MCF 10A (cell line): ENCODE data around the gene CCDC85A. TPM values are rescaled to one million over a fixed set of nuclear protein-coding genes. Genes with fewer than 3 reads are reported as not detected.

ENCODE experiments used
- BruUV-seq: library from RNA; stranded (reverse); fragments of 400-500 nt; replicated peaks from 2 replicates; lab custom pipeline; 2021; lab: Mats Ljungman, UMichigan
- CTCF ChIA-PET: fragments of 300-600 bp; sonication (Branson Sonifier 250); formaldehyde crosslinking; extraction: SDS; loops from one replicate; lab custom pipeline; 2021; ENCODE audit warnings: antibody characterized with exemption, inconsistent platforms; lab: Yijun Ruan, JAX
- POLR2A ChIA-PET: fragments of 300-600, 350-650 bp; sonication (Branson Sonifier 250); formaldehyde crosslinking; extraction: SDS; loops from one replicate; lab custom pipeline; 2020; ENCODE audit warnings: antibody characterized with exemption, inconsistent platforms; lab: Yijun Ruan, JAX
- DNase-seq: peaks from one replicate; pipeline ENCODE4 v3.0.0-alpha.2; 2018; ENCODE audit not compliant: unreplicated experiment
- H3K27ac Mint-ChIP-seq: one replicate; pipeline ENCODE4 v1.8.0; 2022; ENCODE audit warnings: mild to moderate bottlenecking, low read depth, mixed read lengths; ENCODE audit not compliant: unreplicated experiment
- H3K27me3 Mint-ChIP-seq: one replicate; pipeline ENCODE4 v1.8.0; 2022; ENCODE audit warnings: mixed read lengths; ENCODE audit not compliant: insufficient read depth, unreplicated experiment
- H3K36me3 Mint-ChIP-seq: one replicate; pipeline ENCODE4 v1.8.0; 2022; ENCODE audit warnings: mild to moderate bottlenecking, moderate library complexity, mixed read lengths; ENCODE audit not compliant: insufficient read depth, unreplicated experiment
- H3K4me1 Mint-ChIP-seq: one replicate; pipeline ENCODE4 v1.8.0; 2022; ENCODE audit warnings: mixed read lengths; ENCODE audit not compliant: insufficient read depth, unreplicated experiment
- H3K4me3 Mint-ChIP-seq: one replicate; pipeline ENCODE4 v1.8.0; 2022; ENCODE audit warnings: mild to moderate bottlenecking, moderate library complexity, mixed read lengths; ENCODE audit not compliant: unreplicated experiment
- H3K9me3 Mint-ChIP-seq: one replicate; pipeline ENCODE4 v1.8.0; 2022; ENCODE audit warnings: mixed read lengths; ENCODE audit not compliant: unreplicated experiment
- CTCF ChIP-seq: fragments of 200-600 bp; IDR thresholded peaks from one replicate; pipeline ENCODE4 v1.8.0; 2022; ENCODE audit warnings: antibody characterized with exemption, mild to moderate bottlenecking; ENCODE audit not compliant: unreplicated experiment
- intact Hi-C: fragments of 100-400 bp; cut with micrococcal nuclease; formaldehyde crosslinking; loops from 2 replicates; pipeline ENCODE4 v1.14.1; 2022
- total RNA-seq: library from RNA; stranded (reverse); gene quantifications from 2 replicates; pipeline ENCODE4 v1.2.3, GENCODE V29; 2022

The CCDC85A gene
- total RNA-seq, 1 experiment from 2014 or later, result 0.16 TPM

- peaks cover 5% of the 10 kb centered on the region for H3K4me1 Mint-ChIP-seq
- no peak overlapping the region for H3K4me3 Mint-ChIP-seq
- H3K27ac Mint-ChIP-seq, result no peak overlapping the region
- H3K27me3 Mint-ChIP-seq, result no peaks in the 10 kb centered on the region
- DNase-seq, result no peak
- H3K9me3 Mint-ChIP-seq, result no peaks in the 10 kb centered on the region
- ChIA-PET POLR2A (no interaction called here), CTCF (no interaction called here)
- no TSS peak for BruUV-seq
- no peak for TF ChIP-seq CTCF
- intact Hi-C loops, result no loop called here
- no peaks in the 10 kb centered on the region for H3K36me3 Mint-ChIP-seq
These were observed 185.5 kb downstream of the CCDC85A start for GRCh38 chr2:56369316-56369715.

- TF ChIP-seq CTCF, result no peak
- Mint-ChIP-seq H3K36me3 (no peaks in the 10 kb centered on the region), H3K27ac (no peak overlapping the region), H3K4me3 (no peak overlapping the region), H3K27me3 (no peaks in the 10 kb centered on the region), H3K4me1 (peaks cover 5% of the 10 kb centered on the region), H3K9me3 (no peaks in the 10 kb centered on the region)
- DNase-seq, result peak; percentile 30
- no TSS peak for BruUV-seq
- ChIA-PET CTCF (interaction anchor here (0.6 to 0.8 kb wide), 2 partner anchors 17 to 181 kb away, joined by 3 to 4 read pairs; no protein-coding TSS in a partner anchor), POLR2A (no interaction called here)
- intact Hi-C loops, result no loop called here
These were observed 188.4 kb downstream of the CCDC85A start for GRCh38 chr2:56372071-56372656.

- H3K36me3 Mint-ChIP-seq, result no peaks in the 10 kb centered on the region
- DNase-seq, result no peak
- no peaks in the 10 kb centered on the region for H3K27me3 Mint-ChIP-seq
- H3K27ac Mint-ChIP-seq, result no peak overlapping the region
- BruUV-seq, result no TSS peak
- H3K4me3 Mint-ChIP-seq, result no peak overlapping the region
- ChIA-PET POLR2A (no interaction called here), CTCF (no interaction called here)
- H3K9me3 Mint-ChIP-seq, result no peaks in the 10 kb centered on the region
- intact Hi-C loops, result no loop called here
- TF ChIP-seq CTCF, result no peak
- peaks cover 5% of the 10 kb centered on the region for H3K4me1 Mint-ChIP-seq
These were observed 191.5 kb downstream of the CCDC85A start for GRCh38 chr2:56375251-56375650.

DNA sequence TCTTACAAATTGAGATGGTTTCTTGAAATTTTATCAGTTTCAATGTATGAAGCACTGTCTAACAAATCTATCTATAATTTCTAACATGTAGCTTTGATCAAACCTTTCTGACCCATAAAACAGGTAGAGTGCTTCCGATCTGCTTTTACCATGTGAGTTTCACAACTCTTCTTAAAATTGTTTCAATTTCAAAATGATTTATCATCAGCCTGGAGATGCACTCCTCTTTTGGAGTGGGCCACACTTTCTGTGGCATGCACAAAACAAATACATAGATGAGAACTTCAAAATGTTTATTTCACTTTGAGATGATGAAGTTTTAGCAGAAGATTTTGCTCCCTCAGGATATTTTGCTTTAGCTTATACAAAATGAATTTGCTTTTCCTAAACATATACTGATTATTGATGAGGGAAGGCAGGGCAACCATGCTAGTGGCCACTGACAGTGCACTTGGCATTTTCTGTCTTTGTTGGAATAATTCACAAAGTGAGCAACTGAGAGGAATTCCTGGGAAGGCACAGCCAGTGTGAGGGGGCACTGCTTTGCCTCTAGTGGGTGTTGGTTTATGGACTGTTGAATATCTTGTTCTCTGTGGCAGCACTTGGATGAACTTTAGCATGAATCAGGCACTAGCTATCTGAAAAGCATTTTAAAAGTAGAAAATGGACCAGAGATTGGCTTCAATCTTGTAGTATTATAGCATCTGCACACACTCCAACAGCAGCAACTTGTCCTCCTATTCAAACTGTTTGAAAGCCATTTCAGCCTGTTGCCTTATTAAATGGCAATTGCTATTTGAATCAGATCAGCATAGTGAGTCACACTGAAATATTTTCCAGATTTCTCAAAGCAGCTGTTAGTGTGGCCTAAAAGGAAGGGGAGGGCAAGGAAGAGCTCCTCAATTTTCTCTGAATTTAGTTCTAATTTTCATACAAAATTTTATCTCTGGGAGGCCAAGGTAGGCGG lies 193.2 kb downstream of the CCDC85A start:
- intact Hi-C loops, result no loop called here
- H3K4me1 Mint-ChIP-seq, result peaks cover 11% of the 10 kb centered on the region
- CTCF ChIA-PET, result interaction anchor here (0.7 kb wide), 1 partner anchor 199 kb away, joined by 3 read pairs; no protein-coding TSS in a partner anchor
- TF ChIP-seq CTCF, result no peak
- H3K27ac Mint-ChIP-seq, result no peak overlapping the region
- DNase-seq, result no peak
- no peaks in the 10 kb centered on the region for H3K27me3 Mint-ChIP-seq
- H3K4me3 Mint-ChIP-seq, result no peak overlapping the region
- no peaks in the 10 kb centered on the region for H3K9me3 Mint-ChIP-seq
- BruUV-seq, result no TSS peak
- POLR2A ChIA-PET, result interaction anchor here (0.5 to 1.6 kb wide), 3 partner anchors 9 to 1809 kb away, joined by 3 to 5 read pairs (median 3); no protein-coding TSS in a partner anchor
- no peaks in the 10 kb centered on the region for H3K36me3 Mint-ChIP-seq
